Fibroblast of pulmonary artery (primary cell): Measurements from ENCODE around the gene NSF.

Source experiments
- DNase-seq: peaks from one replicate; pipeline ENCODE4 v3.0.0-alpha.2; 2010; ENCODE audit warnings: low read depth
- H3K4me3 ChIP-seq: replicated peaks from 2 replicates; pipeline ENCODE4 v1.5.1; 2011; ENCODE audit warnings: low read depth, mild to moderate bottlenecking, control low read depth, low read length, moderate library complexity
- CTCF ChIP-seq: IDR thresholded peaks from 2 replicates; pipeline ENCODE4 v1.5.1; 2011; ENCODE audit warnings: mild to moderate bottlenecking, control low read depth, low read length, inconsistent platforms; ENCODE audit errors: missing control alignments

The NSF gene

GRCh38 chr17:46777943-46778915 is 187.8 kb downstream of the NSF start:
- no peak overlapping the region for H3K4me3 ChIP-seq
- no peak for TF ChIP-seq CTCF
- DNase-seq = no peak

GRCh38 chr17:46780003-46780373 is 189.5 kb downstream of the NSF start:
- H3K4me3 ChIP-seq = no peak overlapping the region
- DNase-seq = no peak

GRCh38 chr17:46782250-46782953 is 191.9 kb downstream of the NSF start:
- no peak overlapping the region for H3K4me3 ChIP-seq
- DNase-seq = peak; percentile 46
- TF ChIP-seq CTCF = peak; percentile 68

More at GRCh38 chr17:46780003-46780373, 189.5 kb downstream of the NSF start:
- no peak for TF ChIP-seq CTCF

- no peak overlapping the region for H3K4me3 ChIP-seq
- TF ChIP-seq CTCF = no peak
- no peak for DNase-seq
Measured at GRCh38 chr17:46783031-46783593, 192.6 kb downstream of the NSF start.

GRCh38 chr17:46785696-46786095 is 195.2 kb downstream of the NSF start:
- DNase-seq = no peak

GRCh38 chr17:46787478-46787877 is 197.0 kb downstream of the NSF start:
- no peak for TF ChIP-seq CTCF
- H3K4me3 ChIP-seq = no peak overlapping the region
- DNase-seq = no peak

More at GRCh38 chr17:46785696-46786095, 195.2 kb downstream of the NSF start:
- no peak for TF ChIP-seq CTCF
- H3K4me3 ChIP-seq = no peak overlapping the region
